RPMI7951 (cell line): Measurements from ENCODE around the gene NLGN1. TPM values are rescaled to one million over a fixed set of nuclear protein-coding genes. Genes with fewer than 3 reads are reported as not detected.
"Not testable (repeated sequence)": the region's sequence is repeated elsewhere in the genome, so short reads cannot be mapped to it uniquely, and the experiment has no call there.

Source experiments
- DNase-seq: peaks from one replicate; pipeline ENCODE4 v3.0.0-alpha.2; 2012; ENCODE audit warnings: low read depth
- total RNA-seq: library from RNA; depleted of rRNA; stranded (reverse); fragments of >200 nt; shearing (Covaris generic); gene quantifications from 2 replicates; pipeline ENCODE4 v1.2.3, GENCODE V29; 2014

The NLGN1 gene
- total RNA-seq, 1 experiment from 2014 or later, result 0.48 TPM

DNA sequence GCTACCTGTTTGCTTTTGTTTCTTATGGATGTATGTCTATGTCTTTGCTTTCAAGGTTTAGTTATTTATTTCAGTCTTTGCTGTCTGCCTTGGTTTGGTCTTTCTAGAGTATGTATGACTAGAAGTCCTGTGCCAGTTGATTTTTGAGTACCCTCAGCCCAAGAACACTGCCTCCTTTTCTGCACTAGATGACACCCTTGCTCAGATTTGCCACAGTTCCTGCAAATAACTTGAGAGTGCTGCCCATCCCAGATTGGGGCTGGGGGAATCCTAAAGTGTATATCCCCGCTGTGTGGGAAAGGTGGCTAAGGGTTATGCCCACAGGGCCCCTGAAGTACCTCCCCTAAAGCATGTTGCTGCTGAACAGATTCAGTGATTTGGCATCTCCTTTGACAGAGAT is 32.0 kb downstream of the NLGN1 start:
- no peak for DNase-seq

DNA sequence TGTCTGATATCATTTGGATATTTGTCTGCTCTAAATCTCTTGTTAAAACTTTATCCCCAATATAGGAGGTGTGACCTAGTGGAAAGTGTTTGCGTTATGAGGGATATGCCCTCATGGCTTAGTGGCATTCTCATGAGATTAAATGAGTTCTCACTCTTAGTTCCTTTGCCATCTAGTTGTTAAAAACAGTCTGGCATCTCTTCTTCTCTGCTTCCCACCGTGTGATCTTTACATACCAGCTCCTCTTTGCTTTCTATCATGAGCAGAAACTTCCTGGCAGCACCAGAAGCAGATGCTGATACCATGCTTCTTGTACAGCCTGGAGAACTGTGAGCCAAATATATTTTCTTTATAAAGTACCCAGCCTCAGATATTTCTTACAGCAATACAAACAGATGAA is 33.0 kb downstream of the NLGN1 start:
- no peak for DNase-seq

DNA sequence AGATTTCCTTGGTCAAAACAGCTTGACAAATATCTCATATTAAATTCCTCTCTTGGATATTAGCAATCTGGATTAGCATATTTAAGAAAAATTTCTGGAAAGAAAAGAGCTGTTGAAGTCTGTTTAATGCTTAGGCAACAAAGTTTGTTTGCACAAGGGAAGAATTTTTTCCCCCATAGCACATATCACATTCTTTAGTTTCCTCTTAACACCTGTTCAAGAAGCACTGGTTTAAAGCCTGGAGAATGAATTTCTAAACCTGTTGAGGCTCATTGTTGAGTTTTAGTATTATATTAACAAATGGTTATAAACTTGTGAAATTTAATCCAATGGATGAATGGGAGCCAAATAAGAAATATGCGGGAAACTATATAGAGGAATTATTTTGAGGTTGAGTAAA is 41.5 kb downstream of the NLGN1 start:
- no peak for DNase-seq

GRCh38 chr3:173440514-173440913 is 43.0 kb downstream of the NLGN1 start:
- DNase-seq, result no peak

- not testable (repeated sequence) for DNase-seq
Observed at GRCh38 chr3:173451561-173451960, 54.0 kb downstream of the NLGN1 start.

GRCh38 chr3:173463250-173463649 is 65.7 kb downstream of the NLGN1 start:
- no peak for DNase-seq

DNA sequence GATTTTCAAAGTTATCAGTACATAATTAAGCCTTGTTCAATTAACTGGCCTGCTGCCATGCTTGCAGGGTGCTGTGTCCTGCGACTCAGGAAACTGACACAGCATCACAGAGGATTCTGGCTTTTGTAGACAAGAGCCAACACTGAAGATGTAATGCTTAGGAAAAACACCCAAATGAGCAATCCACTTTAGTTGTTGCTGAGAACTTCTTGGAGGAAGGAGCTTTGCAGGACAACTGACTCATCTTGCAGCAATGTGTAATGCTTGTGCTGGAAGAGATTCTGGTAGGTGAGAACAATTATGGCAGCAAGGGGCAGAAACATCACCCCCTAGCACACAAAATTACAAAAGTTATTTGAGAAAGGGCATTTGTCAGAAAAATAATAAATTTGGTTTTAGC is 67.6 kb downstream of the NLGN1 start:
- DNase-seq, result no peak

DNA sequence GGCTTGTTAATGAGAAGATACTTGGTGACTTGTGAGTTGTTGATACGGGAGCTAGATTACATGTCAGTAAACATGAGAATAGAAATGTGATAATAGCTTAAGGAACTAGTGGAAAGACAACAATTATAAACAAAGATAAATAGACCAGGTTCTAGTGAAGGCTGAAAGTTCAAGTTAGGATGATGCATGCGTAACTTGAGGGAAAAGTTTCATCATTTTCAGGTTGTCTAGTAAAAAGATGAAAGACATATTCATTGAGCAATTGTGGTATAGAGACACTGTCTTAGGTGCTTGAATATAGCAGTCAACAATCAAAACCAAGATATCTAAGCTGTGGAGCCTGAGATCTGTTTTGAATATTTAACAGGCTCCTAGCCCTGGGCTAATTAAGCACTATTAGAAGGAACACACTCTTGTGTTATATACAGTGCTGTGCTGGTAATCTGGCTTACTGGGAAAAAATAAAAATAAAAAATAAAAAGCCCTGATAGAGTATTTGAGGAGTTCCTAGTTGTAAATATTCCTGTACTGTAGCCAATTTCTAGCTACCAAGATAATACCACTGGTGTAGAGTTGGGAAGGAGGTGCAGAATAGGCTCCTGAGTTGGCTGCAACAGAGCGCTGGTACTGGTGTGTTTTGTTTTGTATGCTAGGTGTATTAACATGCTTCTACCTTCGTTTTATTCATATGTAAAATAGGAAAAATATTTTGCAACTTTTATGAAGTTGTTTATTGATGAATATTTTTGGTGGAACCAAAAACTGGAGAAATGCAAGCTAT is 68.5 kb downstream of the NLGN1 start:
- DNase-seq, result no peak

DNA sequence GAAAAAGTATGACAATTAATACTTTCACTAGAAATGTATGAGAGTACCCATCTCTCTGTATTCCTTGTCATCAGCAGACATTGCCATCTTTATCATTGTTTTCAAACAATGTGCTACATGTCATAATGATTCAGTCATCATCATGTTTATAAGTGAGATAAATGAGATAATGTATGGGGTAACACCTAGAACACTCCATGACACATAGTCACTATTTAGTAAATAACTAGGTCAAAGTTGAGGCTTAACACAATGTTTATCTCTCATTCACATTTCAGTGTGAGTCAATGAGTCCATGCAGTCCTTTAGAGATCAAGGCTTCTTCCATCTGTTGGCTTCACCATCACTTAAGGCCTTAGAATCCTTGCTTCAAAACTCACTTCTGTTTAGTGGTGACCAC is 70.0 kb downstream of the NLGN1 start:
- DNase-seq, result no peak

DNA sequence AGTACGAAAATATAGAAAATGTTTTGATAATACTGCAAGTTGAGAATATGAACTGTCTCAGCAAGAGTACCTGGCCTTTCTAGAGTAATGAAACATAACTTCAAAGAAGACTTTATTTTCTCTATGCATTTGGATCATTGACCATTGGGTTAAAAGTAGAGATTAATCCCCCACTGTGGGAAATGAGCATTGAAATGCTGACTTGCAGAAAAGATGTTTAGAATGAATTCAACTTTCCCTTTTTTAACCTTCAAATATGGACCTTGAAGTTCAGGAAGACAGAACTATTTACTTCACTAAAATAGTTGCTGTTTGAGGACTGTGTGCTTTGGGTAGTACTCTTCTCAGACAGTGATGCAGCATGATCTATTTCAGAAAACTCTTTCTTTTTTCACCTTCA is 75.7 kb downstream of the NLGN1 start:
- DNase-seq, result no peak

DNA sequence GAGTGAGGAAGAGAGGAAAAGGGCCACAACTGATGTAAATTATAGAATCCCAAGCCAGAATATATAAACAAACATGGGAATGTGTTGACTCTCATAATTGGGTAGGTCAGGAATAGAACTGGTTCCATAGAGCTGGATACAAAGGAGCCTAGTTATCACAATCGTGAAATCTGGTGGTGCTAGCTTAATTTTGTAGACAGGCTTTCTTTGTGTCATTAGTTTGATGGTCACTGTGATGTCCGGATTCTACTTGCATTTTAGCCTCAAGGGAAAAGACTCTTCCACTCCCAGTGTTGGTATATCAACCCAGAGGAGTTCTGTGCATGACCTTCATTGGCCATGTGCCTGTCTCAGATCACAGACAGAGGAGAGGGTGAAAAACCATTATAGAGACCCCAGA is 81.8 kb downstream of the NLGN1 start:
- DNase-seq, result peak; percentile 15

- DNase-seq, result no peak
Observed at GRCh38 chr3:173501931-173502489, 104.5 kb downstream of the NLGN1 start.

- no peak for DNase-seq
Observed at GRCh38 chr3:173502983-173503568, 105.5 kb downstream of the NLGN1 start.

GRCh38 chr3:173510565-173510964 is 113.0 kb downstream of the NLGN1 start:
- DNase-seq, result no peak

- no peak for DNase-seq
Observed at GRCh38 chr3:173513123-173513522, 115.6 kb downstream of the NLGN1 start.

- no peak for DNase-seq
Observed at GRCh38 chr3:173529062-173529711, 131.6 kb downstream of the NLGN1 start.

GRCh38 chr3:173531602-173532001 is 134.1 kb downstream of the NLGN1 start:
- no peak for DNase-seq

DNA sequence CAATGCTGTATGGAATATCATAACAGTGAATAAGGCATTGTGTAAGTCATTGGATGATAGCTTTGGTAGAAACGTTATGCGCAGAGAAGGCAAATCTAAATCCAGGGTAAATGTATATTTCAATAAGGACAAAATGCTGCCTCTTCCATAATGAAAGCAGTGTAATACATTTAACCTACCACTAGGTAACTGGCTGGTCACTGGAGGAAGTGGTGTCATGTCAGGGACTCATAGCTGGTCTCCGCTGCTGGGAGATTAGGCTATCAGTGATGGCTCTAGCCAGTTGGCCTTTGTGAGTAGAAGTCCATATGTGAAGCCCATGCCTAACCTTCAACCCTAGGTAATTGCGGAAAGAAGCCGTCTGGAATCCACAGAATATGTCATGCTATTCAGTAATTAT is 140.9 kb downstream of the NLGN1 start:
- no peak for DNase-seq

DNA sequence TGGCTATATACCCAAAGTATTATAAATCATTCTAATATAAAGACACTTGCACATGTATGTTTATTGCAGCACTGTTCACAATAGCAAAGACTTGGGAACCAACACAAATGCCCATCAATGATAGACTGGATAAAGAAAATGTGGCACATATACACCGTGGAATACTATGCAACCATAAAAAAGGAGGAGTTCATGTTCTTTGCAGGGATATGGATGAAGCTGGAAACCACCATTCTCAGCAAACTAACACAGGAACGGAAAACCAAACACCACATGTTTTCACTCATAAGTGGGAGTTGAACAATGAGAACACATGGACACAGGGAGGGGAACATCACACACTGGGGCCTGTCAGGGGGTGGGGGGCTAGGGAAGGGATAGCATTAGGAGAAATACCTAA is 148.0 kb downstream of the NLGN1 start:
- DNase-seq, result not testable (repeated sequence)

- no peak for DNase-seq
Observed at GRCh38 chr3:173547070-173547469, 149.5 kb downstream of the NLGN1 start.

- no peak for DNase-seq
Observed at GRCh38 chr3:173548261-173548660, 150.7 kb downstream of the NLGN1 start.

- DNase-seq, result no peak
Observed at GRCh38 chr3:173552526-173552925, 155.0 kb downstream of the NLGN1 start.
